GM18868 (cell line): ENCODE data around the gene MINDY2.
"Not testable (repeated sequence)": the region's sequence is repeated elsewhere in the genome, so short reads cannot be mapped to it uniquely, and the experiment has no call there.

Source experiments
- ATAC-seq: cut with Tn5 transposase; IDR thresholded peaks from one replicate; pipeline ENCODE4 v1.9.1; 2021; ENCODE audit warnings: mild to moderate bottlenecking, moderate library complexity; ENCODE audit not compliant: unreplicated experiment

Gene MINDY2

DNA sequence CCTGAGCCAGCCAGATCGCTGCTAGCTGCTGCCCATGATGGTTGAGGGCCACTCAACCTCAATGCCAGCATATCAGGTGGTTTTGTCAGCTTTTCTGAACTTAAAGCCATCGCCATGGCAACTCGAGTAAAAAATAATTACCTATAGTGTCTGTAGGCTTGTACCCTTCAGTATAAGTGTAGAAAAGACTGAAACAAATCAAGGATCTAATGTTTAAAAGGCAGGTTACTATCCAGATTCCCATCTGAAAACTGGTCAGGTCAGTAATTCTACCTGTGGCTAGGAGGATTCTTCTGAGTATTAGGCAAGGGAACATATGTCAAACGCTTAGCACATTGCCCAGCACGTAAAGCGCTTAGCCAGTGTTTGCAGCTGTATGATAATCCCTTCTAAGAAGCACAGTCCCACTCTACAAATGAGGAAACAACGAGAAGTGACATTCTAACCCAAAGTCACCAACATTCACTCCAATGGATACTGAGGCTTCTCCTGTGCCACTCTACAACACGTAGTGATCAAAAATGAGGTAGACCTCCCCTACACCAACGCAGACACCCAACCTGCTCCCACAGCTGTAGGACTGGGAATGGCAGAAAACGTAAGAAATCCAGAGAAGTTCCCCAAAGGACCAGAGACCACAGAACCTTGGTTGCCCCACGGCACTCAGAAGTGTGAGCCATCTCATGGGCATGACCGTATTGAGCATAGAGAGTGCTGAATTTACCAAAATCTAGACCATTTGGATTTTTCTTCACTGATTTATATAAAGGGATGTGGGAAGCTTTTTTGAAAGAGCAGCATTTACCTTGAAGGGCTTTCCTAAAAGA, 107.1 kb downstream of the MINDY2 start:
- ATAC-seq = no peak

GRCh38 chr15:58880320-58880719, 109.2 kb downstream of the MINDY2 start:
- no peak for ATAC-seq

GRCh38 chr15:58882243-58882642, 111.1 kb downstream of the MINDY2 start:
- ATAC-seq = no peak

- ATAC-seq = not testable (repeated sequence)
Measured at GRCh38 chr15:58883926-58884325, 112.8 kb downstream of the MINDY2 start.

DNA sequence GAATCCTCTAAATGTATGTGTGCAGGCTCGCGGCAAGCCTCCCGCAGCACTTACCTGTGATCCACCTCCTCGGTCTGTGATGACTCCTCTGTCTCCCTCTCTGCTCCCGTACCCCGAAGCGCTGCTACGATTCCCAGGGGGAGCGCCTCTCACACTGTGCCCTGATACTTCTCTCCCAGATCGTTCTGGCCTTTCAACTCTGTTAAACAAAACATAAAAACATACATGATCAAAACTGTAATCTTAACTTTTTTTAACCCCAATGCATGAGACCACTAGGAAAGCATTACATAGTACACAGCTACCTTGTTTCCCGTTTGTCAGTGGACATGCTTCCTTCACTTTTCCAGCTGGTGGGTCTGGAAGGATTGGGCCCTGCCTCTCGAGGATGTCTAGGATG, 115.8 kb downstream of the MINDY2 start:
- no peak for ATAC-seq

DNA sequence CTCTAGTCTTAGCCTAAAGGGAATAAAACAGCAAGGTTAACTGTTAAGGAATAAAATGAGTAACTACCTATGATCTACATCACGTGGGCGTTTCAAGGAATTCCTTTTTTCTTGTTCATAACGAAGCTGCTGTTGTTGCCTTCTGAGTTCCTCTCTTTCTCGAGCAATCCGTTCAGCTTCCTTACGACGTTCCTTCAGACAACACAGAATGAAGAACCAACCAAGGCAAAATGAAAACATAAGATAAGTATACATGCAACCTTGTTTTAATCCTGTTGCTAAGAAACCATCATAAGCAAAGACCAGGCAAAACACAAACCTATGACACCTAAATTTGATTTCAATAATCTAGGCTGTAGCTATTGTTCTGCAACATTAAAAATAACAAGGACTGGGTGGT, 118.3 kb downstream of the MINDY2 start:
- no peak for ATAC-seq

- peak; percentile 41 for ATAC-seq
Measured at GRCh38 chr15:58898150-58898680, 127.1 kb downstream of the MINDY2 start.

- ATAC-seq = no peak
Measured at GRCh38 chr15:58900631-58901030, 129.5 kb downstream of the MINDY2 start.

DNA sequence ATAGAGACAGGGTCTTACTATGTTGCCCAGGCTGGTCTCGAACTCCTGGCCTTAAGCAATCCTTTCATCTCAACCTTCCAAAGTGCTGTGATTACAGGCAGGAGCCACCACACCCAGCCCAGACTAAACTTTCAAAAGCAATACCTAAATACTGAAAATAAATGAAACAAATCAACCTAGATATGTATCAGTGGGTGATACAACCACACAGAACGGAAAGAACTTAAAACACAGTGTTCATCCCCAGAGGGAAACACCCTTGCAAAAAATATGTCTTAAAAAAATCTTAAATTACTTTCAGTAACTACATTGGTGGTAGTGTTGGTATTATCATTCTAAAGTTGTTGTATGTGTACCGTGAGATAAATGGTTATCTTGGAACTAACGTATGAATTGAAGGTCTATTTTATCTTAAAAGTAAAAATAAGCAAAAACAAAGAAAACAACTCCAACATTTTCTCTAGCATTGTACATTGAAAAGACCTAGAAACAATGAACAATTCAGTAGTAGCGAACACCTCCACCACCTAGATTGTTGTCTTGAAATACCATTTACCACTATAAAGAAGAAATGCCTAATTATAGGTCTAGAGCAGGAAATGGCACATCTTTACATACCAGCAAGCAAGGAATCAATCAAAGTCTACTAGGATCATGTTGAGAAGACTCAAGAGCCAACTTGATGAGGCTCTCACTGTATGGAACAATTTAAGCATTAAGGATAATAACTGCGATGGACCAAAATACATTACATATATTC, 137.6 kb downstream of the MINDY2 start:
- no peak for ATAC-seq

- ATAC-seq = no peak
Measured at GRCh38 chr15:58909616-58910015, 138.5 kb downstream of the MINDY2 start.

GRCh38 chr15:58910456-58910855, 139.4 kb downstream of the MINDY2 start:
- ATAC-seq = no peak
